Activated CD4-positive, alpha-beta T cell treated with anti-CD3 and anti-CD28 coated beads, Interleukin-10, Interleukin-2, amounts not matched to agents 100 ng/mL and 50 ng/mL, durations not matched to agents 16 hours and 8 hours (primary cell): Measurements from ENCODE around the gene IRAK2.
A peak's percentile ranks its signal among the peaks of the same experiment; 100 is the strongest.
"Not testable (repeated sequence)": the region's sequence is repeated elsewhere in the genome, so short reads cannot be mapped to it uniquely, and the experiment has no call there.

Source experiments
- DNase-seq: peaks from one replicate; pipeline ENCODE4 v3.0.0-alpha.2; 2020

Gene IRAK2

GRCh38 chr3:10259798-10260197 is 95.1 kb downstream of the IRAK2 start:
- peak; percentile 48 for DNase-seq

GRCh38 chr3:10260211-10260701 is 95.5 kb downstream of the IRAK2 start:
- no peak for DNase-seq

- DNase-seq: no peak
Measured at GRCh38 chr3:10262027-10262426, 97.3 kb downstream of the IRAK2 start.

- peak; percentile 66 for DNase-seq
Measured at GRCh38 chr3:10263646-10264363, 99.1 kb downstream of the IRAK2 start.

DNA sequence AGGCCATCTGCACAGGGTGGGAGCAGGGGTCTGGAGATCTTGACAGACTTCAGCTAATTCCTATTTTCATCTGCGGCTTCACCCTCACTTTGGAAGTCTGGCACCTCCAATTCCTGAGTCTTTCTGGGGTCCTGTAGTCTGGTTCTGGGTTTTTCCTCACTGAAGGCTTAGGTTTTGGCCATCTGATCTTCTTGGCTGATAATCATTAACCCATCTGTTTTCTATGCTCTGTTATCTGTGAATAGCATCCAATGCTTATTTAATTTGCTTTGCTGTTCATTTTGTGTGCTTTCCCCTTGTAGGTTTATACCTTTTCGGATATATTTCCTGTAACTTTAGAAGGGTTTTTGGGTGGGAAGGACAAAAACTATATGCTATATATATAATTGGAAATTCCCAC is 101.1 kb downstream of the IRAK2 start:
- DNase-seq: no peak

DNA sequence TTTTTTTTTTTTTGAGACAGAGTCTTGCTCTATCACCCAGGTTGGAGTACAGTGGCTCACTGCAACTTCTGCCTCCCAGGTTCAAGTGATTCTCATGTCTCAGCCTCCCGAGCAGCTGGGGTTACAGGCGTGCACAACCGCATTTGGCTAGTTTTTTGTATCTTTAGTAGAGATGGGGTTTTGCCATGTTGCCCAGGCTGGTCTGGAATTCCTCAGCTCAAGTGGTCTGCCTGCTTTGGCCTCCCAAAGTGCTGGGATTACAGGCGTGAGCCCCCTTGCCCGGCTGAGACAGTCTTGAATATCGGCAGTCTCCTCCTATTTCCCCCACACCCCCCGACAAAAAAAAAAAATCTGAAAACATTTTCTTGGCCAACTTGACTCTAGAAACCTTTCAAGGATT is 102.2 kb downstream of the IRAK2 start:
- not testable (repeated sequence) for DNase-seq

DNA sequence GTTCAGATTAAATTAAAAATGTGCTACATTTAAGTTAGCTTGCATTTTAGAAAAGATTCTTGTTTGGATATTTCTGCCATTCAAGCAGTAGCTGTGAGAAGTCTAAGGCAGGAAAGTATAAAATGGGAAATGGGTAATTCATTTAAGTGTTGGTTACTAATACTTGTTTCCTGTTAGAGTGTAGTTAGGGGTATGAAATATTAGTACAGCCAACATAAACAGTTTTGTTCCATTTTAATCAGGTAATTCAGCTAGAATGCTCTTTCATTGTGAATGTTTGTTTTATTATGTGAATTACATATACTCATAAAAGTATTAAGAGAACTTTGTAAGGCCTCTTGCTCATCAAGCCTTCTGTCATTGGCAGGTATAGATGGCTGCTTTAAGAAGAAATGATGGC is 103.4 kb downstream of the IRAK2 start:
- DNase-seq: no peak

DNA sequence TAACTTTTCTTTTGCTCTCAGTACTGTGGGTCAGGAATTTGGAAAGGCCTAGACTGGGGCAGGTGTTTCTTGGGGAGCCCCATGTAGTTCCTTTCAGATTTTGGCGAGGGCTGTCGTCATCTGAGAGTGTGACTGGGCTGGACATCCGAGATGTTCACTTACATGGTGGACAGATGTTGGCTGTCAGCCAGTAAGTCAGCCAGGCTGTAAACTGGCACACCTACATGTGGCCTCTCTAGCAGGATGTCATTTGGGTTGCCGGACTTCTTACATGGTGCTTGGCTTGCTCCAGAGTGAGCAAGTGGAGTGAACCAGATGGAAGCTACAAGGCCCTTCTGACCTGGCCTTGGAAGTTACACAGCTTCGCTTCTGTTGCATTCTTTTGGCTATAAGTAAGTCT is 104.2 kb downstream of the IRAK2 start:
- DNase-seq: no peak

DNA sequence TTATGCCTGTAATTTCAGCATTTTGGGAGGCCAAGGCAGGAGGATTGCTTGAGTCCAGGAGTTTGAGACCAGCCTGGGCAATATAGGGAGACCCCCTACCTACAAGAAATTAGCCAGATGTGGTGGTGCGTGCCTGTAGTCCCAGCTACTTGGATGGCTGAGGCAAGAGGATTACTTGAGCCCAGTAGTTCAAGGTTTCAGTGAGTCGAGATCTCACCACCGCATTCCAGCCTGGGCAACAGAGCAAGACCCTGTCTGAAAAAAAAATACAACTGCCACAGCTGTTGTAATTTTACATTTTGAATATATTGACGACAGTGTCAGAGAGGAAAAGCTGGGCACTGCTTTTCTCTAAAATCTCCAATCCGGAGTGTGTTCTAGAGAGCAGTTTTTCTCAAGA is 104.7 kb downstream of the IRAK2 start:
- no peak for DNase-seq

DNA sequence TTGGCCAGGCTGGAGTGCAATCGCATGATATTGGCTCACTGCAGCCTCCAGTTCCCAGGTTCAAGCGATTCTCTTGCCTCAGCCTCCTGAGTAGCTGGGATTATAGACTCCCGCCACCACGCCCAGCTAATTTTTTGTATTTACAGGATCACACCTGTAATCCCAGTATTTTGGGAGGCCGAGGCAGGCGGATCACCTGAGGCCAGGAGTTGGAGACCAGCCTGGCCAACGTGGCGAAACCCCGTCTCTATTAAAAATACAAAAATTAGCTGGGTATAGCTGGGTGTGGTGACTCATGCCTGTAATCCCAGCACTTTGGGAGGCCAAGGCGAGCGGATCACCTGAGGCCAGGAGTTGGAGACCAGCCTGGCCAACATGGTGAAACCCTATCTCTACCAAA is 107.8 kb downstream of the IRAK2 start:
- not testable (repeated sequence) for DNase-seq

DNA sequence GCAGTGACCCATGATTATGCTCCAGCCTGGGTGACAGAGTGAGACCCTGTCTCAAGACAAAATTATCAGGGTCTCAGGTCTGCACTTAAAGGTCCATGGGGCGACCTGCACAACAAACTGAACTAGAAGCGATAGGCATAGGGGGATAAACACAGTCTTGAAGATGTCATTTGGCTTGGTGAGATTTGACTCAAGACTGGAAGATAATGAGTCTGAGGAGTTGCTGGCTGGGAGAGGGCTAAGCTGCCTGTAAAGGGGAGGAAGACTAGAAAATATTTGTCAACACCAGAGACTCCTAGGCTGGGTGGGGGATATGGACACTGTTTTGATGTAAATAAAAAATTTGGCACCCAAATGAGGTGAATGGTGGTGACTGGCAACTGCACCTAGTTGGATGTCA is 108.3 kb downstream of the IRAK2 start:
- DNase-seq: no peak

DNA sequence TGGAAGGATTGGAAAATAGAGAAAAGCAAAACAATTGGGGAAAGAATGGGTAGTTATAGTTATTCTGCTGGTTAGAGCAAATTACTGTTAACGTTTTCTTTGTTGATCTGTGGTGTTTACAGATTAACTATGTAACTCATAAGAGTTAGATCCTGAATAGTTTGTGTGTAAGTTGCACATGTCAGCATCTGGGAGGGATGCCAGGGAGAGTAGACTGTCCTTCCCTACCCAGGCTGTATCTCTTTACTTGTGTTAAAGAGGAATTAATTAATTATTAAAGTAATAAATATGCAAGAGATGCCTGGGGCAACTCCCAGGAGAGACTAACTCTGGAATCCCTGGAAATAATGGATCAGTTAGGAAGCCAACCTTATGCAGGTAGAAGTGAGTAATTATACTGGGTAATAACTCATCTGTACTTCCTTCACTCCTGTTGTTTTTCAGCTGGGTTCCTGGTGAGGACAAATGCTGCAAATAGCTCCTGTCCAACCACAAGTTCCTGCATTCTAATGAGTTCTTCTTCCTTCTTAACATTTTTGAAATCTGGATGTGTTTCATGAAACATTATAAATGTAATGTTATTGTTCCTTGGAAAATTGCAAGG is 109.1 kb downstream of the IRAK2 start:
- no peak for DNase-seq

- no peak for DNase-seq
Measured at GRCh38 chr3:10274601-10275000, 109.9 kb downstream of the IRAK2 start.

- no peak for DNase-seq
Measured at GRCh38 chr3:10277115-10277625, 112.5 kb downstream of the IRAK2 start.

DNA sequence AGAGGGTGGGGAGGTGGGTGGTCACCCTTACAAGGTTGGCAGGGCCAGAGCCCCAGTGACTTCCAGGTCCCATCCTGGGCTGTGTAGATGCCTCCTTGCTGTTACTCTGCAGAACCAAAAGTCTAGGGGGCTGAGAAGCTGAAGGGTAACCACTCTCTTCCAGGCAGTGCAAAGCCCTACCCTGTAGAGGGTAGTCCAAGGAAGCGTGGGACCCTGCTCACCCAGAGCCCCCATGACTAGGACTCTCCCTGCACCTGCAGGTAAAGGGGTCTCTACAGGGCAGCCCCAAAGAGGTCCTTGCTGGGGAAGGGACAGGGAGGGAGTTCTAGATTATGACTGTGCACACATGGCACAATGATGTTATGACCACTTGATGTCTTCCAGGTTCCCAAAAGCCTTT is 113.8 kb downstream of the IRAK2 start:
- no peak for DNase-seq

- no peak for DNase-seq
Measured at GRCh38 chr3:10279384-10280176, 114.9 kb downstream of the IRAK2 start.

GRCh38 chr3:10280177-10280529 is 115.4 kb downstream of the IRAK2 start:
- peak; percentile 32 for DNase-seq

DNA sequence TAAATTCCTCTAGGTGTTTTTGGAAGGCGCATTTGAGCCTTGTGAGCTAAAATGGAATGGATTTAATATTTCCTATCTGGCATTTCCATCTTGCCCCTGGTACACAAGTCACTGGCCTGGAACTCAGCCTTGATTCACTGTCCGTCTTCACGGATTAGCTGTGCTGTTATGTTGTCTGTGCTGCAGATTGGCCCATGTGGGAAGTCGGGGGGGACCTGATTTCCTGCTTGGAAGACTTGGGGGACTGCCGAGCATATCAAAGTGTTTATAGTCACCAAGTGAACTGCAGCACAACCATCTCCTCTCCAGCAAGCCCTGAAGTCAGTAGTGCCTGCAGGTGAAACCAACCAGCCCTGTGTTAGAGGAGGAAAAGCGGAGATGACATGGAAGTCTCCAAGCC is 115.9 kb downstream of the IRAK2 start:
- DNase-seq: no peak

- DNase-seq: no peak
Measured at GRCh38 chr3:10281951-10282350, 117.2 kb downstream of the IRAK2 start.

DNA sequence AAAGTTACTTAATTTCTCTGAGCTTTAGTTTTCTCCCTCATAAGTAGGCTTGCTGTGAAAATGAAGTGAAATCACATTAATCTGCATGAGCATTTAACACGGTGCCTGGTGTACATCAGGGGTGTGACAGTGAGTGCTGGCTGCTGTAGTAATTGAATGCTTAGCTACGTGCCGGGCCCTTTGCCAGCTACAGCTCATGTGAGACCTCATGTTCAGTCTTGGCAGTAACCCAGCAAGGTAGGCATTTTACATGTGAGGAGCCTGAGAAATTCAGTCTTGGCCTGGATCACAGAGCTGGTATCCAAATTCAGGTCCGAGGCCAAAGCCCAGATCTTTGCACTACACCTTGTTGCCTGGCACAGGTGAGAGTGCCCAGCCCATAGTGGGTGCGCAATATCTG is 118.9 kb downstream of the IRAK2 start:
- DNase-seq: no peak

GRCh38 chr3:10284496-10284895 is 119.8 kb downstream of the IRAK2 start:
- DNase-seq: peak; percentile 80

- peak; percentile 41 for DNase-seq
Measured at GRCh38 chr3:10285272-10286132, 120.8 kb downstream of the IRAK2 start.

DNA sequence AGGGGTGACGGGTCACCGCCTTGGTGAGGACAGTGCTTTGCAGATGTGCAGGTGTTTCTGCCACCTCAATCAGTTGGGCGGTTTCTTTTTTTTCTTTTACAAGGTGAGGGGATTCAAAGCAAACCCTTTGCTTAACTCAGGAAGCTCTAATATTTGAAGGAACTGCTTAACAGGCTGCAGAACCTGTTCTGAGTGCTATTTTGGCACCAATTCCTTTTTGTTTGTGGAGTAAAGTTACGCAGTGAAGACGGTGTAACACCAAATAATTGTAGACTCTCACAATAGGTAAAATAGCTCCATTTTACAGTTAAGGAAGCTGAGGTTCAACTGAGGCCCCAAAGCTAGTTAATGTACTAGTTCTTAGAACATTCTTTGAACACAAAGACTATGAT is 121.4 kb downstream of the IRAK2 start:
- DNase-seq: no peak
